H1 (cell line): ENCODE measurements around the gene HLA-F. TPM values are rescaled to one million over a fixed set of nuclear protein-coding genes. Genes with fewer than 3 reads are reported as not detected.

Source experiments
- CTCF ChIA-PET: fragments of 300-600 bp; sonication (Branson Sonifier 250); formaldehyde crosslinking; loops from one replicate; lab custom pipeline; 2021; ENCODE audit not compliant: partially characterized antibody; lab: Charles Lee
- POLR2A ChIA-PET: fragments of 300-600 bp; sonication (Branson Sonifier 250); formaldehyde crosslinking; loops from one replicate; lab custom pipeline; 2021; ENCODE audit warnings: inconsistent platforms; ENCODE audit not compliant: partially characterized antibody; lab: Charles Lee
- DNase-seq, 2 experiments: peaks; one replicate each; pipeline versions ENCODE4 v3.0.0 to v3.0.0-alpha.2; 2010 to 2022; ENCODE audit warnings: low spot score in 2 of 2, low read depth in 1 of 2, mixed read lengths in 1 of 2
- FAIRE-seq: peaks from 2 replicates; lab custom pipeline; 2011; peaks lifted over from hg19 to GRCh38; lab: Jason Lieb, UNC
- H2AFZ ChIP-seq: 2 replicates; pipeline ENCODE4 v1.8.1; 2012; ENCODE audit warnings: low read length, inconsistent platforms
- H2AK5ac ChIP-seq: 2 replicates; pipeline ENCODE4 v1.6.1; 2013; ENCODE audit warnings: low read depth, low read length
- H2BK120ac ChIP-seq: replicated peaks from 2 replicates; pipeline ENCODE3; 2013; ENCODE audit warnings: low read depth, low read length, inconsistent platforms
- H2BK12ac ChIP-seq: 2 replicates; pipeline ENCODE4 v1.6.1; 2013; ENCODE audit warnings: low read depth, low read length
- H2BK15ac ChIP-seq: 2 replicates; pipeline ENCODE4 v1.6.1; 2013; ENCODE audit warnings: low read length
- H2BK20ac ChIP-seq: 2 replicates; pipeline ENCODE4 v1.6.1; 2013; ENCODE audit warnings: low read length
- H2BK5ac ChIP-seq: 2 replicates; pipeline ENCODE4 v1.6.1; 2013; ENCODE audit warnings: low read depth, low read length
- H3K14ac ChIP-seq: 2 replicates; pipeline ENCODE4 v1.6.1; 2013; ENCODE audit warnings: inconsistent platforms; ENCODE audit not compliant: insufficient read length
- H3K18ac ChIP-seq: 2 replicates; pipeline ENCODE4 v1.6.1; 2013; ENCODE audit warnings: low read length; ENCODE audit errors: extremely low read depth
- H3K23ac ChIP-seq: 2 replicates; pipeline ENCODE4 v1.6.1; 2013; ENCODE audit warnings: inconsistent platforms; ENCODE audit not compliant: insufficient read length
- H3K23me2 ChIP-seq: 2 replicates; pipeline ENCODE4 v1.6.1; 2013; ENCODE audit warnings: low read depth, low read length
- H3K27ac ChIP-seq: 2 replicates; pipeline ENCODE4 v1.6.1; 2011; ENCODE audit warnings: low read depth, low read length, inconsistent platforms
- H3K27me3 ChIP-seq, 4 experiments: replicated peaks in 1 of 4; 1 replicate in 1 of 4; 2 replicates in 3 of 4; pipeline versions ENCODE4 v1.6.1 to v1.8.1; 2011 to 2013; ENCODE audit warnings: low read length in 3 of 4, mild to moderate bottlenecking in 3 of 4, inconsistent platforms in 2 of 4, mixed read lengths in 2 of 4, moderate library complexity in 1 of 4; ENCODE audit not compliant: control insufficient read depth in 3 of 4, insufficient read depth in 3 of 4; ENCODE audit errors: extremely low read depth in 1 of 4
- H3K36me3 ChIP-seq, 4 experiments: 2 replicates each; pipeline versions ENCODE4 v1.6.1 to v1.8.1; 2011 to 2013; ENCODE audit warnings: mild to moderate bottlenecking in 4 of 4, low read length in 3 of 4, moderate library complexity in 2 of 4, control low read depth in 1 of 4, inconsistent platforms in 1 of 4; ENCODE audit not compliant: insufficient read depth in 4 of 4, control insufficient read depth in 2 of 4
- H3K4ac ChIP-seq: replicated peaks from 2 replicates; pipeline ENCODE3; 2013; ENCODE audit warnings: low read length, low read depth, mixed read lengths, inconsistent platforms; ENCODE audit not compliant: insufficient read length
- H3K4me1 ChIP-seq, 4 experiments: replicated peaks in 1 of 4; 1 replicate in 1 of 4; 2 replicates in 3 of 4; pipeline versions ENCODE4 v1.6.1 to v1.8.1; 2011 to 2013; ENCODE audit warnings: low read length in 3 of 4, inconsistent platforms in 2 of 4, mixed read lengths in 1 of 4; ENCODE audit not compliant: insufficient read depth in 4 of 4, control insufficient read depth in 3 of 4
- H3K4me2 ChIP-seq, 2 experiments: 2 replicates each; pipeline versions ENCODE4 v1.6.1 to v1.8.1; 2011 to 2013; ENCODE audit warnings: low read depth in 2 of 2, low read length in 2 of 2, control low read depth in 1 of 2, inconsistent platforms in 1 of 2, mild to moderate bottlenecking in 1 of 2; ENCODE audit not compliant: insufficient read depth in 1 of 2
- H3K4me3 ChIP-seq, 4 experiments: fragments of 200-600, 300-600 bp in 1 of 4; sonication (generic), shearing (Covaris generic), sonication (Bioruptor Twin) in 1 of 4; 2 replicates each; pipeline versions ENCODE4 v1.5.1 to v1.8.1; 2011 to 2016; ENCODE audit warnings: low read length in 4 of 4, low read depth in 3 of 4, control low read depth in 2 of 4, inconsistent platforms in 2 of 4, mild to moderate bottlenecking in 2 of 4, mixed read lengths in 1 of 4, moderate library complexity in 1 of 4; ENCODE audit not compliant: insufficient read depth in 2 of 4; ENCODE audit errors: extremely low read depth in 1 of 4
- H3K56ac ChIP-seq: replicated peaks from 2 replicates; pipeline ENCODE3; 2013; ENCODE audit warnings: low read depth, mild to moderate bottlenecking, mixed read lengths, low read length, inconsistent platforms; ENCODE audit not compliant: insufficient read length
- H3K79me1 ChIP-seq: 2 replicates; pipeline ENCODE4 v1.6.1; 2013; ENCODE audit warnings: low read depth, low read length, control low read depth
- H3K79me2 ChIP-seq, 2 experiments: 2 replicates each; pipeline versions ENCODE4 v1.6.1 to v1.8.1; 2012 to 2013; ENCODE audit warnings: low read length in 2 of 2, mild to moderate bottlenecking in 2 of 2, inconsistent platforms in 1 of 2; ENCODE audit not compliant: insufficient read depth in 2 of 2, control insufficient read depth in 1 of 2
- H3K9ac ChIP-seq, 4 experiments: replicated peaks in 1 of 4; 1 replicate in 1 of 4; 2 replicates in 3 of 4; pipeline versions ENCODE4 v1.6.1 to v1.8.1; 2011 to 2013; ENCODE audit warnings: low read depth in 3 of 4, low read length in 3 of 4, control low read depth in 2 of 4, mild to moderate bottlenecking in 2 of 4, moderate library complexity in 2 of 4, inconsistent platforms in 1 of 4; ENCODE audit errors: extremely low read depth in 1 of 4
- H3K9me3 ChIP-seq, 2 experiments: 2 replicates each; pipeline versions ENCODE4 v1.6.1 to v1.8.1; 2012 to 2013; ENCODE audit warnings: mild to moderate bottlenecking in 2 of 2, moderate library complexity in 2 of 2, control low read depth in 1 of 2, inconsistent platforms in 1 of 2, low read depth in 1 of 2, low read length in 1 of 2, mixed read lengths in 1 of 2; ENCODE audit not compliant: insufficient read depth in 2 of 2
- H4K20me1 ChIP-seq, 2 experiments: replicated peaks in 1 of 2; 2 replicates each; pipeline versions ENCODE3 to v1.8.1; 2011 to 2013; ENCODE audit warnings: inconsistent platforms in 2 of 2, low read length in 2 of 2, mild to moderate bottlenecking in 1 of 2; ENCODE audit not compliant: insufficient read depth in 2 of 2, control insufficient read depth in 1 of 2
- H4K5ac ChIP-seq: 2 replicates; pipeline ENCODE4 v1.6.1; 2013; ENCODE audit warnings: low read length, low read depth, mixed read lengths, inconsistent platforms; ENCODE audit not compliant: insufficient read length
- H4K8ac ChIP-seq: 2 replicates; pipeline ENCODE4 v1.8.0; 2013; ENCODE audit warnings: mild to moderate bottlenecking, moderate library complexity, low read length, inconsistent platforms; ENCODE audit not compliant: insufficient read depth; ENCODE audit errors: extremely low read depth
- H4K91ac ChIP-seq: replicated peaks from 2 replicates; pipeline ENCODE3; 2013; ENCODE audit warnings: low read length, mixed read lengths, inconsistent platforms; ENCODE audit not compliant: insufficient read length
- CBX5 ChIP-seq: fragments of 300-800, 300-1000 bp; sonication (generic); IDR thresholded peaks from 2 replicates; pipeline ENCODE4 v1.7.1; 2016; ENCODE audit warnings: antibody characterized with exemption, low read length, low read depth
- CREB1 ChIP-seq: IDR thresholded peaks from 2 replicates; pipeline ENCODE4 v1.6.1; 2012; ENCODE audit warnings: inconsistent platforms
- GTF2F1 ChIP-seq: IDR thresholded peaks from 2 replicates; pipeline ENCODE4 v1.6.1; 2012; ENCODE audit warnings: low read depth, low read length, improper control_type of control experiment, borderline replicate concordance
- HDAC6 ChIP-seq: IDR thresholded peaks from one replicate; pipeline ENCODE4 v1.7.1; 2012; ENCODE audit warnings: low read depth, mild to moderate bottlenecking, inconsistent platforms, low read length, moderate library complexity
- NRF1 ChIP-seq: IDR thresholded peaks from 2 replicates; pipeline ENCODE4 v1.6.1; 2011; ENCODE audit warnings: mild to moderate bottlenecking, low read depth, low read length, improper control_type of control experiment
- SP4 ChIP-seq: IDR thresholded peaks from 2 replicates; pipeline ENCODE4 v1.6.1; 2012; ENCODE audit warnings: low read length, inconsistent platforms
- TCF12 ChIP-seq: IDR thresholded peaks from 2 replicates; pipeline ENCODE4 v1.6.1; 2011; ENCODE audit warnings: low read depth, mild to moderate bottlenecking, low read length
- WGBS, 2 experiments: shearing (Covaris generic) in 1 of 2; methylation state at CpG; one replicate each; pipeline versions ENCODE4 v1.1.6 to v1.1.7; 2013 to 2015; ENCODE audit warnings: low lambda C conversion rate in 2 of 2, mixed read lengths in 2 of 2, inconsistent platforms in 1 of 2, low coverage in 1 of 2, missing lambda C conversion rate in 1 of 2; ENCODE audit not compliant: insufficient replicate concordance in 2 of 2, insufficient coverage in 1 of 2, insufficient read length in 1 of 2; ENCODE audit errors: extremely low coverage in 1 of 2, missing lambda C conversion rate in 1 of 2; 5-methylcytosine and 5-hydroxymethylcytosine counted together
- polyA plus RNA-seq, 7 experiments: library from polyadenylated mRNA; depleted of rRNA in 3 of 7; stranded (reverse) in 5 of 7; unstranded in 2 of 7; fragments of >200 nt in 5 of 7; fragments of 200-250 nt in 2 of 7; gene quantifications; 1 replicate in 5 of 7; 2 replicates in 1 of 7; 4 replicates in 1 of 7; pipeline versions ENCODE4 v1.2.1 to v1.2.3, GENCODE V29; 2011 to 2013; ENCODE audit warnings: missing spikeins in 2 of 7, mixed read lengths in 2 of 7
- total RNA-seq: library from RNA; stranded (reverse); fragmentation: NEBNext Ultra II Directional; extraction: Animal tissue kit (Norgen Biotek cat#: 25700); gene quantifications from 2 replicates; pipeline ENCODE4 v1.2.1, GENCODE V29; 2021
- TF ChIP-seq, protein P1 (sequence below): IDR thresholded peaks from 2 replicates; pipeline ENCODE4 v1.6.1; 2012; ENCODE audit warnings: inconsistent platforms

HLA-F gene
- total and polyA plus RNA-seq, 2 of the 8 experiments (the other 6 are each of a cell fraction or from before 2014, with no cell fraction given), result 9.6 to 11.7 TPM

DNA sequence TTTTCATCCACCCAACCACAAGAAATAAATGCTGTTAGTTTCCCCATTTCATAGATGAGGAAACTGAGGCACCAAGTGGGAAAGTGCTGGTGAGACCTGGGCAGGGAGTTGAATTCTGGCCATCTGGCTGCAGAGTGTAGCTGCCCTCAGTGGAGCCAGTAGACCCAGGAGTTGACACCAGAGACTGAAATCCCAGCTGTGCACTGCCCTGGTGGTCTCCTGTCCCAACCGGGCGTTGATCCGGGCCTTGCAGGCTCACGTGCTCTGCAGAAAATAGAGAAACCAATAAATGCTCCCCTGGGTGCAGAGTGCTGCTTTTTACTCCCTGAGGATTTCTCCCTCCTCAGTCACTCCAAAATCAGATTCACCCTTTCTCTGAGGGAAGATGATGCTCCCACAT is 18.4 kb downstream of the HLA-F start:
- no peak overlapping the region for H3K9ac ChIP-seq
- peaks cover 0 to 4% (median 0%) of the 10 kb centered on the region in 4 experiments; a peak in 2 of 7 replicates for H3K4me1 ChIP-seq
- H3K56ac ChIP-seq, result no peak overlapping the region
- H3K36me3 ChIP-seq, result no peaks in the 10 kb centered on the region
- no peak overlapping the region for H3K23ac ChIP-seq
- H3K23me2 ChIP-seq, result no peaks in the 10 kb centered on the region
- no peak overlapping the region for H3K14ac ChIP-seq
- H2BK15ac ChIP-seq, result no peak overlapping the region
- no peak overlapping the region for H3K4ac ChIP-seq
- FAIRE-seq, result no peak
- TF ChIP-seq, protein P1, sequence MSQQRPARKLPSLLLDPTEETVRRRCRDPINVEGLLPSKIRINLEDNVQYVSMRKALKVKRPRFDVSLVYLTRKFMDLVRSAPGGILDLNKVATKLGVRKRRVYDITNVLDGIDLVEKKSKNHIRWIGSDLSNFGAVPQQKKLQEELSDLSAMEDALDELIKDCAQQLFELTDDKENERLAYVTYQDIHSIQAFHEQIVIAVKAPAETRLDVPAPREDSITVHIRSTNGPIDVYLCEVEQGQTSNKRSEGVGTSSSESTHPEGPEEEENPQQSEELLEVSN, result no peak
- no peak for TF ChIP-seq HDAC6
- TF ChIP-seq CBX5, result no peak
- TF ChIP-seq NRF1, result no peak
- TF ChIP-seq TCF12, result no peak
- no peak for TF ChIP-seq SP4
- TF ChIP-seq CREB1, result no peak
- TF ChIP-seq GTF2F1, result no peak
- H2BK20ac ChIP-seq, result no peak overlapping the region
- H3K27me3 ChIP-seq, result no peaks in the 10 kb centered on the region
- no peaks in the 10 kb centered on the region for H3K79me2 ChIP-seq
- no peak overlapping the region for H2BK12ac ChIP-seq
- WGBS, 2 experiments, result 92% methylated on average over 4 of the region's 4 CpGs; no CpG with 5 or more reads in 1 of the 2 experiments
- H4K8ac ChIP-seq, result no peak overlapping the region
- H4K20me1 ChIP-seq, result peaks cover 0 to 1% of the 10 kb centered on the region in 2 experiments
- H2AK5ac ChIP-seq, result no peak overlapping the region
- H3K4me2 ChIP-seq, result no peak overlapping the region
- no peak overlapping the region for H2BK5ac ChIP-seq
- CTCF ChIA-PET, result interaction anchor here (0.7 to 4.3 kb wide), 9 partner anchors 9 to 97 kb away, joined by 3 to 33 read pairs (median 4); no protein-coding TSS in a partner anchor
- H4K91ac ChIP-seq, result no peak overlapping the region
- H2AFZ ChIP-seq, result no peak overlapping the region
- H3K79me1 ChIP-seq, result peaks cover 2% of the 10 kb centered on the region; the same call in 1 of the 2 replicates
- no peak overlapping the region for H2BK120ac ChIP-seq
- no peaks in the 10 kb centered on the region for H3K9me3 ChIP-seq
- H4K5ac ChIP-seq, result no peak overlapping the region
- no peak for DNase-seq
- no peak overlapping the region for H3K4me3 ChIP-seq
- no peak overlapping the region for H3K18ac ChIP-seq
- POLR2A ChIA-PET, result interaction anchor here (1.2 to 1.4 kb wide), 2 partner anchors 10 kb away, joined by 3 to 5 read pairs; no protein-coding TSS in a partner anchor
- no peak overlapping the region for H3K27ac ChIP-seq
